Measurements from ENCODE around the gene BCAS3.
A peak's percentile ranks its signal among the peaks of the same experiment; 100 is the strongest.
"Not testable (repeated sequence)": the region's sequence is repeated elsewhere in the genome, so short reads cannot be mapped to it uniquely, and the experiment has no call there.

BCAS3 gene

DNA sequence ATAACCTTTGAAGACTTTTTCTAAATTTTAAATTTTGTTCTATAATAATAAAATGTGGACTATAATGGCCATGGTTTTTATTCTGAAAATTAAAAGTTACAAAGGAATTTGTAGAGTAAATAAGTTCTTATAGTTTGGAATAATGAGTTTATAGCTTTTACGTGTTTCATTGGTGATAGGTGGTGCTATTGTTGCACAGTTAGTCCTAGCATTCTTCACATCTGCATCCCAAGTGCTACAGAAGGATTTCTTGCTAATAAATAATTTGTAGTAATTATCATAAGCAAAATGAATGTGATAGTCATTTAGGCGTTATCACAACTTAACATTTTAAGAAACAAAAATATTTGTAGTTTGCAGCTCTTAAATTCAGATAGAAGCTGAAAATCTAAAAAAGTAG is 67.9 kb downstream of the BCAS3 start:
- DNase-seq (ENCODE audit: low spot score): no peak

DNA sequence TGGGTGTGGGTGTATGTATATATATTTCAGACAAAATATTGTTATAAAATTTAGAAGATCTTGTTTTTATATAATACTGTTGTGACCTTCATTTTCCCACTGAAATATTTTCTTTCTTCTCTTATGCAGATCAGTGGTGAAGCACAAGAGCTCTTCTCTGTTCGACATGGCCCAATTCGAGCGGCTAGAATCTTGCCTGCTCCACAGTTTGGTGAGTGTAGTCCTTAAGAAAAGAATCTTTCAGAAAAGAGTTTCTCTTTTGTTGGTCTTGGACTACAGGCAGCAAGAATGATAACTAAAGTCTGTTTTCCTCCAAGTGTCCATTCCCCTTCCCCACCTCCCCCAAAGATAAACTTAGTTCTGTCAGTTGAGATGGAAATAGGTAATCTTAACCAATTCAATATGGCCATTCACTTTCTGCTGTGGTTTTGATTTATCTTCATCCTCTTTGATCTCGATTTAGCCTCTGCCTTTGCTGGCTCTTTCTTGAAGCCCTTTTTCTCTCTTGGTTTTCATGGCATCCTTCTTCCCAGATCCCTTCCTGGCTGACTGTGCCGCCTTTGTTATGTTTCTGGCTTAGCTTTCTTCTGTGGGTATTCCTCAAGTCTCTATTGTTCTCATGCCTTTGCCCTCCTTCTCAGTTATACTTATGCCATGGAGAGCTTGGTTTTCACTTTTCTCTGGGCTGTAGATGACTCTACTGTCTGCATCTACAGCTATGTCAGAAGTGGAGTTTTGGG is 69.6 kb downstream of the BCAS3 start:
- DNase-seq (ENCODE audit: low spot score): no peak

- no peak for DNase-seq (ENCODE audit: low spot score)
Measured at GRCh38 chr17:60748204-60748603, 70.6 kb downstream of the BCAS3 start.

GRCh38 chr17:60749050-60749449 is 71.4 kb downstream of the BCAS3 start:
- DNase-seq (ENCODE audit: low spot score): no peak

- DNase-seq (ENCODE audit: low spot score): no peak
Measured at GRCh38 chr17:60749708-60750107, 72.1 kb downstream of the BCAS3 start.

- no peak for DNase-seq (ENCODE audit: low spot score)
Measured at GRCh38 chr17:60750640-60751039, 73.0 kb downstream of the BCAS3 start.

DNA sequence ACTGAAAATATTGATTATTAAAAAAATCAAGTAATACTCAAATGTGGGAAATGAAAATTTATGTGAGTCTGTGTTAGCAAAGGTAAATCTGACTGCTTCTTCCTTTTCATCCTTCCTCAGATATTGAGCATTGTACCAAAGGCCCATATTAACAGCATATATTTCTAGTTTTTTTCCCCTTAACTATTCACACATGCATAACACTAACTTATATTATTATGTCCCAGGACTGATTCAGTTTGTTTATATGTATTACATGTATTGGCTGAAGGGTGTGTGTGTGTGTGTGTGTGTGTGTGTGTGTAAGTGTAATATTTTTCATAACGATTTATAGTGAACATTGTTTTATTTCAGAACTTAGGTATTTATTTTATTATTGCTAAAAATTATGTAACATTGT is 74.2 kb downstream of the BCAS3 start:
- no peak for DNase-seq (ENCODE audit: low spot score)

- no peak for DNase-seq (ENCODE audit: low spot score)
Measured at GRCh38 chr17:60752873-60753577, 75.4 kb downstream of the BCAS3 start.

DNA sequence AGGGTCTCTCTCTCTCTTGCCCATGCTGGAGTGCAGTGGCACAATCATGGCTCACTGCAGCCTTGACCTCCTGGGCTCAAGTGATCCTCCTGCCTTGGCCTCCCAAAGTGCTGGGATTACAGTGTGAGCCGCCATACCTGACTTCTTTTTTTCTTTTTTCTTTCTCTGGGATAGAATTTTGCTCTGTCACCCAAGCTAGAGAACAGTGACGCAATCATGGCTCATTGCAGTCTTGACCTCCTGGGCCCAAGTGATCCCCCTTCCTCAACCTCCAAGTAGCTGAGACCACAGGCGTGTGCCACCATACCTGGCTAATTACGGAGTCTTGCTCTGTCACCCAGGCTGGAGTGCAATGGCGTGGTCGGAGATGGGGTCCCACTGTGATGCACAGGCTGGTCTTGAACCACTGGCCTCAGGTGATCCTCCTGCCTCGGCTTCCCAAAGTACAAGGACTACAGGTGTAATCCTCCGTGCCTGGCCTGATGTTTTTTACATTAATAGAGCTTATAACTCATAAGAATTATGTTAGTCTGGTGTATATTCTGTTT is 76.5 kb downstream of the BCAS3 start:
- no peak for DNase-seq (ENCODE audit: low spot score)

DNA sequence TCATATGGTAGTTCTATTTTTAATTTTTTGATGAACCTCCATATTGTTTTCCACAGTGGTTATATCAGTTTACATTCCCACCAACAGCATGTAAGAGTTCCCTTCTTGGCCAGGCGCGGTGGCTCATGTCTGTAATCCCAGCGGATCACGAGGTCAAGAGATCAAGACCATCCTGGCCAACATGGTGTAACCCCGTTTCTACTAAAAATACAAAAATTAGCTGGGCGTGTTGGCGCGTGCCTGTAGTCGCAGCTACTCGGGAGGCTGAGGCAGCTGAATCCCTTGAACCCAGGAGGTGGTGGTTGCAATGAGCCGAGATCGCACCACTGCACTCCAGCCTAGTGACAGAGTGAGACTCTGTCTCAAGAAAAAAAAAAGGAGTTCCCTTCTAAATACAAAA is 79.1 kb downstream of the BCAS3 start:
- not testable (repeated sequence) for DNase-seq (ENCODE audit: low spot score)

- no peak for DNase-seq (ENCODE audit: low spot score)
Measured at GRCh38 chr17:60757437-60757836, 79.8 kb downstream of the BCAS3 start.

DNA sequence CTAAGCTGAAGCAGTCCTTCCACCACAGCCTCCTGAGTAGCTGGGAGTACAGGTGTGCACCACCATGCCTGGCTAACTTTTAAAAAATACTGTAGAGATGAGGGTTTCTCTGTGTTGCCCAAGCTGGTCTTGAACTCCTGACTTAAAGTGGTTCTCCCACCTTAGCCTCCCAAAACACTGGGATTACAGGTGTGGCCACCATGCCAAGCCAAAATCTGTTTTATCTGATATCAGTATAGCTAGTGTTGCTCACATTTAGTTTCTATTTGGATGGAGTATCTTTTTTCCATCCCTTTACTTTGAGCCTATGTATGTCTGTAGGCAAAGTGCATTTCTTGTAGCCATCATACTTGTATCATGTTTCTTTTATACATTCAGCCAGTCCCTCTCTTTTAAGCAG is 82.1 kb downstream of the BCAS3 start:
- DNase-seq (ENCODE audit: low spot score): no peak

DNA sequence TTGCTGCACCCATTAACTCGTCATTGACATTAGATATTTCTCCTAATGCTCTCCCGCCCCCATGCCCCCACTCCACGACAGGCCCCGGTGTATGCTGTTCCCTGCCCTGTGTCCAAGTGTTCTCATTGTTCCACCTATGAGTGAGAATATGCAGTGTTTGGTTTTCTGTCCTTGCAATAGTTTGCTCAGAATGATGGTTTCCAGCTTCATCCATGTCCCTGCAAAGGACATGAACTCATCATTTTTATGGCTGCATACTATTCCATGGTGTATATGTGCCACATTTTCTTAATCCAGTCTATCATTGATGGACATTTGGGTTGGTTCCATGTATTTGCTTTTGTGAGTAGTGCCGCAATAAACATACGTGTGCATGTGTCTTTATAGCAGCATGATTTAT is 83.7 kb downstream of the BCAS3 start:
- DNase-seq (ENCODE audit: low spot score): not testable (repeated sequence)

DNA sequence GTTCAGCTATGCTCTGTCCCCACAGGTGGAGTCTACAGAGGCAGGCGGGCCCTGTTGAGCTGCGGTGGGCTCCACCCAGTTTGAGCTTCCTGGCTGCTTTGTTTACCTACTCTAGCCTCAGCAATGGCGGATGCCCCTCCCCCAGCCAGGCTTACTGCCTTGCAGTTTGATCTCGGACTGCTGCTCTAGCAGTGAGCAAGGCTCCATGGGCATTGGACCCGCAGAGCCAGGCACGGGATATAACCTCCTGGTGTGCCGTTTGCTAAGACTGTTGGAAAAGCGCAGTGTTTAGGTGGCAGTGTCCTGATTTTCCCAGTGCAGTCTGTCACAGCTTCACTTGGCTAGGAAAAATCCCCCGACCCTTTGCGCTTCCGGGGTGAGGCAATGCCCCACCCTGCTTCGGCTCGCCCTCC is 89.1 kb downstream of the BCAS3 start:
- DNase-seq (ENCODE audit: low spot score): no peak

- no peak for DNase-seq (ENCODE audit: low spot score)
Measured at GRCh38 chr17:60767744-60768308, 90.2 kb downstream of the BCAS3 start.

DNA sequence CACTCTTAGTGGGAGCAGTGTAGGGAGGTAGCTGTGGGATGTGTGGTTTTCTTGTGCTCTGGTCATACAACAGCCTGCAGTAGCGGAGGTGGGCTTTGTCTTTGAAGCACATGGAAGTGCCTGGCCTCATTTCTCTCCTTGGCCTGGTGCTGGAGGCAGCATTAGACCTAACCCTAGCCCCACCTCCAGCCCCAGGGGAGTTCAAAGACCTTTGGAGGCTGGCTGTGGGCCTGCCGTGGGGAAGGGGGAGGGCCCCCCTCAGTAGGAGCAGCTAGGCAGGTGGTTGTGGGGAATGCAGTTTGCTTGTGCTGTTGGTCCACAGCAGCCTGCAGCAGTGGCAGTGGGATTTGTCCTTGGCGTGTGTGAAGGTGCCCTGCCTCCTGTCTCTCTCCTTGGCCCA is 91.7 kb downstream of the BCAS3 start:
- DNase-seq (ENCODE audit: low spot score): peak; percentile 53

GRCh38 chr17:60770946-60771422 is 93.3 kb downstream of the BCAS3 start:
- no peak for DNase-seq (ENCODE audit: low spot score)

- not testable (repeated sequence) for DNase-seq (ENCODE audit: low spot score)
Measured at GRCh38 chr17:60771621-60772020, 94.0 kb downstream of the BCAS3 start.

DNA sequence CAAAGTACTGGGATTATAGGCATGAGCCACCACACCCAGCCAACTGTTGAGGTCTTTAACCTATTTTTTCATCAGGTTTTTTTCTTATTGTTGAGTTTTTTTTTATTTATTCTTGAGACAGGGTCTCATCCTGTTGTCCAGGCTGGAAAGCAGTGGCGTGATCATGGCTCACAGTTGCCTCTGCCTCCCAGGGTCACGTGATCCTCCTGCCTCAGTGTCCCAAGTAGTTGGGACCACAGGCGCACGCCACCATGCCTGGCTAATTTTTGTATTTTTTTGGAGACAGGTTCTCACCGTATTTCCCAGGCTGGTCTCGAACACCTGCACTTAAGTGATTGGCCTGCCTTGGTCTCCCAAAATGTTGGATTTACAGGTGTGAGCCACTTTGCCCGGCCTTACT is 95.9 kb downstream of the BCAS3 start:
- DNase-seq (ENCODE audit: low spot score): no peak

DNA sequence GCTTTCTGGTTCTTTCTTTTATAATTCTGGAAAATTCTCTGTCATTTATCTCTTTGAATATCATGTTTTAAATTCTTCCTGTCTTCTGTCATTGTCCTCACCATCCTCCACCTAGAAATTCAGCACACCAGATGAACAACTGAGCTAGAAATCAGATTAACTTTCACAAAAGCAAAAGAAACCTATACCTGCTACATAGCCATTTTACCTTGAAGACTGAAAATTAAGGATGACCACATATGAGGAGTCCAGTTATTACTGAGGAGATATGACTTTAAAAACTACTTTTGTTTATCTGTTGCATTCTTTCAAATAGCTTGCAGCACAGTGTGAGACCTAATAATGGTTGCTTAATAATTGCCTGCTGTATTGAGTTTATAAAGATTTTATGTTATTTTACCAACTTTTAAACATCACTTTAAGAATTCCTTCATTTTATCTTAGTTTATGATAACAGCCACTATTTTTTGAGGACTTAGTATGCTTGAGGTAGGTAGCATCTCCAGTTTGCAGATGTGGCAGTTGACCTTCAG is 104.3 kb downstream of the BCAS3 start:
- no peak for DNase-seq (ENCODE audit: low spot score)

DNA sequence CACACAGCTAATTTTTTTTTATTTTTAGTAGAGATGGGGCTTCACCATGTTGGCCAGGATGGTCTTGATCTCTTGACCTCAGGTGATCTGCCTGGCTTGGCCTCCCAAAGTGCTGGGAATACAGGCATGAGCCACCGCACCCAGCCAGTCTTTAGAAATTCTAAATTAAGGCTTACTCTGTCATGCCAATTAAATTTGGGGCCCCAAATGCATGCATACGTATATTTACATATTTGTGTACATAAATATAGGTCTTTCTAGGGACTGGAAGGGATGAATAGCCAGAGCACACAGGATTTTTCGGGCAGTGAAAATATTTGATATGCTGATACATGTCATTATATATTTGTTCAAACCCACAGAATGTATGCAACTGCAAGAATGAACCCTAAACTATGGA is 105.1 kb downstream of the BCAS3 start:
- DNase-seq (ENCODE audit: low spot score): no peak

- no peak for DNase-seq (ENCODE audit: low spot score)
Measured at GRCh38 chr17:60790205-60790604, 112.6 kb downstream of the BCAS3 start.

Data from SK-N-DZ (cell line).